ENCODE measurements around the gene SMTN. TPM values are rescaled to one million over a fixed set of nuclear protein-coding genes. Genes with fewer than 3 reads are reported as not detected.
A peak's percentile ranks its signal among the peaks of the same experiment; 100 is the strongest.

Gene SMTN
- total and polyA plus RNA-seq, 9 of the 15 experiments (the other 6 are each of a cell fraction or from before 2014, with no cell fraction given), result 2.5 to 41.1 (median 16.1) TPM

GRCh38 chr22:31085928-31086327, 4.8 kb downstream of the SMTN start:
- Histone ChIP-seq H3K4me1 (replicated peaks in 1 of 2; ENCODE audit: control insufficient read depth in 2 of 2, insufficient read depth in 2 of 2, low read length in 2 of 2) (peaks cover 32 to 73% of the 10 kb centered on the region in 2 experiments), H3K79me2 (ENCODE audit: control insufficient read depth, insufficient read depth, low read length) (peaks cover 22% of the 10 kb centered on the region), H3K4me2 (ENCODE audit: insufficient read depth, low read length) (no peak overlapping the region), H2AFZ (ENCODE audit: low read depth, low read length) (peak overlapping the region; percentile 94; the same call in 1 of the 2 replicates), H4K20me1 (replicated peaks; ENCODE audit: control insufficient read depth, insufficient read depth, low read length) (no peaks in the 10 kb centered on the region), H3K36me3 (ENCODE audit: control insufficient read depth, insufficient read depth, low read length) (peaks cover 20% of the 10 kb centered on the region; the same call in 2 of the 3 replicates), H3K4me3 (no peak overlapping the region), H3K27ac (ENCODE audit: extremely low read depth, low read depth, low read length) (peak overlapping the region; percentile 98), H3K9me3 (replicated peaks; ENCODE audit: control insufficient read depth, insufficient read depth, low read depth, low read length) (no peaks in the 10 kb centered on the region), H3K27me3 (ENCODE audit: control insufficient read depth in 2 of 2, insufficient read depth in 2 of 2, low read length in 2 of 2) (no peaks in the 10 kb centered on the region), H3K9ac (ENCODE audit: insufficient read depth in 1 of 2, low read depth in 2 of 2, low read length in 2 of 2) (peak overlapping the region; percentile 92 to 98; a peak in 2 of 4 replicates), H3K9me1 (ENCODE audit: control insufficient read depth, insufficient read depth, low read length) (peaks cover 5% of the 10 kb centered on the region)
- ChIA-PET POLR2A (interaction anchor here (1.9 to 2.9 kb wide), 2 partner anchors 10 to 18 kb away, joined by 12 to 18 read pairs; no protein-coding TSS in a partner anchor), CTCF (ENCODE audit: low intra/inter-chr PET ratio) (interaction anchor here (0.7 to 4.0 kb wide), 3 partner anchors 21 to 138 kb away, joined by 3 to 21 read pairs (median 4); partner anchors contain the start of gene TUG1)
- in situ Hi-C loops (cut with MboI), result loop anchor here (5.0 to 10.0 kb wide), 2 partner anchors 134 to 321 kb away; no protein-coding TSS in a partner anchor
- FAIRE-seq, result no peak
- DNase-seq (ENCODE audit: extremely low read depth in 1 of 4, low spot score in 3 of 4), result no peak
- TF ChIP-seq SIN3A (IDR thresholded peaks at IDR 0.05; ENCODE audit: borderline replicate concordance in 2 of 2, control insufficient read depth in 1 of 2, low read depth in 2 of 2, low read length in 2 of 2) (no peak), KHSRP (IDR thresholded peaks at IDR 0.05) (no peak), EGR1 (conservative IDR thresholded peaks at IDR 0.05) (no peak), TARDBP (IDR thresholded peaks at IDR 0.05) (no peak)
- no peak for ATAC-seq
- WGBS (ENCODE audit: insufficient coverage, low coverage, missing lambda C conversion rate), result 88% methylated on average over 3 of the region's 3 CpGs
- BruUV-seq (replicated peaks), result no TSS peak
- intact Hi-C loops (cut with micrococcal nuclease), result loop anchor here (2.0 kb wide), 2 partner anchors 117 to 137 kb away; partner anchors contain the start of genes MORC2 and TUG1

- H3K4me3 ChIP-seq, result no peak overlapping the region
- no peak for ATAC-seq
- intact Hi-C loops (cut with micrococcal nuclease), result no loop called here
- POLR2A ChIA-PET, result no interaction called here
- no peak overlapping the region for H3K9ac ChIP-seq (ENCODE audit: insufficient read depth in 1 of 2, low read depth in 2 of 2, low read length in 2 of 2)
- no peak overlapping the region for H3K27ac ChIP-seq (ENCODE audit: extremely low read depth, low read depth, low read length)
- H3K4me2 ChIP-seq (ENCODE audit: insufficient read depth, low read length), result no peak overlapping the region
- H3K79me2 ChIP-seq (ENCODE audit: control insufficient read depth, insufficient read depth, low read length), result peaks cover 19% of the 10 kb centered on the region
- WGBS (ENCODE audit: insufficient coverage, low coverage, missing lambda C conversion rate), result 3% methylated on average over 8 of the region's 8 CpGs
- BruUV-seq (replicated peaks), result no TSS peak
- in situ Hi-C loops (cut with MboI), result loop anchor here (5.0 to 10.0 kb wide), 2 partner anchors 135 to 322 kb away; no protein-coding TSS in a partner anchor
- peak; percentile 27 to 71 (median 56) for DNase-seq (ENCODE audit: extremely low read depth in 1 of 4, low spot score in 3 of 4)
- no peaks in the 10 kb centered on the region for H4K20me1 ChIP-seq (replicated peaks; ENCODE audit: control insufficient read depth, insufficient read depth, low read length)
- peaks cover 5% of the 10 kb centered on the region for H3K9me1 ChIP-seq (ENCODE audit: control insufficient read depth, insufficient read depth, low read length)
- CTCF ChIA-PET (ENCODE audit: low intra/inter-chr PET ratio), result interaction anchor here (0.7 to 4.0 kb wide), 2 partner anchors 117 to 139 kb away, joined by 3 to 21 read pairs; no protein-coding TSS in a partner anchor
- peaks cover 32 to 73% of the 10 kb centered on the region in 2 experiments for H3K4me1 ChIP-seq (replicated peaks in 1 of 2; ENCODE audit: control insufficient read depth in 2 of 2, insufficient read depth in 2 of 2, low read length in 2 of 2)
- H3K27me3 ChIP-seq (ENCODE audit: control insufficient read depth in 2 of 2, insufficient read depth in 2 of 2, low read length in 2 of 2), result no peaks in the 10 kb centered on the region
- H3K36me3 ChIP-seq (ENCODE audit: control insufficient read depth, insufficient read depth, low read length), result peaks cover 25% of the 10 kb centered on the region; the same call in 2 of the 3 replicates
- H3K9me3 ChIP-seq (replicated peaks; ENCODE audit: control insufficient read depth, insufficient read depth, low read depth, low read length), result no peaks in the 10 kb centered on the region
- no peak overlapping the region for H2AFZ ChIP-seq (ENCODE audit: low read depth, low read length)
- no peak for FAIRE-seq
- TF ChIP-seq TCFL5 (CRISPR knock-in tag; conservative IDR thresholded peaks at IDR 0.05) (no peak), ZNF717 (CRISPR knock-in tag; IDR thresholded peaks at IDR 0.05) (no peak), CBFA2T3 (IDR thresholded peaks at IDR 0.05) (peak; percentile 51; the same call in 1 of the 2 replicates), XRCC5 (IDR thresholded peaks at IDR 0.05; ENCODE audit: low read depth, low read length) (no peak), ZSCAN29 (IDR thresholded peaks at IDR 0.05) (no peak), IRF1 (CRISPR knock-in tag; IDR thresholded peaks at IDR 0.05; ENCODE audit: borderline replicate concordance) (no peak), NFE2L1 (tag; IDR thresholded peaks at IDR 0.05; ENCODE audit: borderline replicate concordance, low read depth) (no peak), PHB (CRISPR knock-in tag; IDR thresholded peaks at IDR 0.05) (no peak), NR2C2 (CRISPR knock-in tag; IDR thresholded peaks at IDR 0.05) (no peak), NR2C2 (tag; IDR thresholded peaks at IDR 0.05) (no peak), MCM7 (IDR thresholded peaks at IDR 0.05) (no peak), SPI1 (IDR thresholded peaks at IDR 0.05; ENCODE audit: borderline replicate concordance, low read depth, low read length) (no peak), ZNF174 (CRISPR knock-in tag; IDR thresholded peaks at IDR 0.05) (no peak)
Measured at GRCh38 chr22:31086703-31087330, 5.7 kb downstream of the SMTN start.

All from K562 (cell line).